Subcutaneous abdominal adipose tissue (tissue), 5 donors: Measurements from ENCODE around the gene HNRNPL.
"Not testable (repeated sequence)": the region's sequence is repeated elsewhere in the genome, so short reads cannot be mapped to it uniquely, and the experiment has no call there.

Source experiments
- H3K27ac ChIP-seq: one replicate; pipeline ENCODE4 v1.7.0; 2013; ENCODE audit warnings: low read depth, mild to moderate bottlenecking, inconsistent platforms, low read length, moderate library complexity
- H3K27me3 ChIP-seq, 5 donors: one replicate each; pipeline ENCODE4 v1.7.0; 2013; ENCODE audit warnings: low read length in 5 of 5, inconsistent platforms in 1 of 5; ENCODE audit not compliant: control insufficient read depth in 5 of 5, insufficient read depth in 4 of 5
- H3K36me3 ChIP-seq, 5 donors: one replicate each; pipeline ENCODE4 v1.7.0; 2013; ENCODE audit warnings: low read length in 5 of 5; ENCODE audit not compliant: control insufficient read depth in 5 of 5, insufficient read depth in 5 of 5
- H3K4me1 ChIP-seq, 5 donors: one replicate each; pipeline ENCODE4 v1.7.0; 2013; ENCODE audit warnings: low read length in 5 of 5, mild to moderate bottlenecking in 3 of 5, moderate library complexity in 1 of 5; ENCODE audit not compliant: control insufficient read depth in 5 of 5, insufficient read depth in 5 of 5
- H3K4me3 ChIP-seq, 5 donors: one replicate each; pipeline ENCODE4 v1.7.0; 2013; ENCODE audit warnings: low read length in 5 of 5, low read depth in 1 of 5
- H3K9ac ChIP-seq, 5 donors: one replicate each; pipeline ENCODE4 v1.7.0; 2013; ENCODE audit warnings: low read length in 5 of 5, mild to moderate bottlenecking in 4 of 5, moderate library complexity in 3 of 5
- H3K9me3 ChIP-seq, 5 donors: one replicate each; pipeline ENCODE4 v1.7.0; 2013; ENCODE audit warnings: low read length in 5 of 5; ENCODE audit not compliant: control insufficient read depth in 5 of 5
- donor health status: healthy.
- donor health status: healthy.
- donor health status: healthy.
- donor health status: healthy.
- donor health status: healthy.

The HNRNPL gene

GRCh38 chr19:38834104-38834490 is 15.7 kb downstream of the HNRNPL start:
- H3K27me3 ChIP-seq = no peaks in the 10 kb centered on the region
- peaks cover 5 to 30% (median 27%) of the 10 kb centered on the region in 5 donors for H3K4me1 ChIP-seq
- no peak overlapping the region for H3K9ac ChIP-seq
- no peak overlapping the region for H3K27ac ChIP-seq
- H3K4me3 ChIP-seq = no peak overlapping the region
- H3K9me3 ChIP-seq = no peaks in the 10 kb centered on the region
- H3K36me3 ChIP-seq = peaks cover under 1 to 50% (median 38%) of the 10 kb centered on the region in 5 donors

GRCh38 chr19:38833092-38833425 is 16.7 kb downstream of the HNRNPL start:
- H3K36me3 ChIP-seq = peaks cover 0 to 44% (median 28%) of the 10 kb centered on the region in 5 donors
- H3K4me1 ChIP-seq = peaks cover 5 to 34% (median 27%) of the 10 kb centered on the region in 5 donors
- H3K9ac ChIP-seq = no peak overlapping the region

GRCh38 chr19:38831142-38831605 is 18.6 kb downstream of the HNRNPL start:
- peak overlapping the region; percentile 100 for H3K27ac ChIP-seq
- H3K36me3 ChIP-seq = peaks cover 0 to 36% (median 19%) of the 10 kb centered on the region in 5 donors
- H3K27me3 ChIP-seq = no peaks in the 10 kb centered on the region
- no peaks in the 10 kb centered on the region for H3K9me3 ChIP-seq
- H3K9ac ChIP-seq = peak overlapping the region; percentile 78 to 98 (median 94)
- H3K4me1 ChIP-seq = peaks cover 5 to 43% (median 34%) of the 10 kb centered on the region in 5 donors
- peak overlapping the region; percentile 73 to 99 (median 95) for H3K4me3 ChIP-seq

More at GRCh38 chr19:38833092-38833425, 16.7 kb downstream of the HNRNPL start:
- no peak overlapping the region for H3K4me3 ChIP-seq
- peak overlapping the region; percentile 100 for H3K27ac ChIP-seq
- H3K9me3 ChIP-seq = no peaks in the 10 kb centered on the region
- no peaks in the 10 kb centered on the region for H3K27me3 ChIP-seq

- H3K9me3 ChIP-seq = no peaks in the 10 kb centered on the region
- H3K27ac ChIP-seq = peak overlapping the region; percentile 100
- no peaks in the 10 kb centered on the region for H3K27me3 ChIP-seq
- H3K4me1 ChIP-seq = peaks cover 5 to 43% (median 34%) of the 10 kb centered on the region in 5 donors
- peak overlapping the region in 2 of 5 donors; percentile 97 to 99 for H3K4me3 ChIP-seq
- H3K9ac ChIP-seq = peak overlapping the region in 2 of 5 donors; percentile 78 to 98
- H3K36me3 ChIP-seq = peaks cover 0 to 34% (median 10%) of the 10 kb centered on the region in 5 donors
Observed at GRCh38 chr19:38830039-38830733, 19.6 kb downstream of the HNRNPL start.

- H3K9me3 ChIP-seq, H3K4me3 ChIP-seq, H3K27me3 ChIP-seq, H3K9ac ChIP-seq: not testable (repeated sequence)
- Histone ChIP-seq H3K4me1 (peaks cover 5 to 43% (median 34%) of the 10 kb centered on the region in 5 donors), H3K27ac (peak overlapping the region; percentile 100), H3K36me3 (peaks cover 0 to 32% (median 10%) of the 10 kb centered on the region in 5 donors)
Observed at GRCh38 chr19:38829203-38829602, 20.6 kb downstream of the HNRNPL start.

GRCh38 chr19:38826856-38827551 is 22.8 kb downstream of the HNRNPL start:
- Histone ChIP-seq H3K4me1 (peaks cover 5 to 34% (median 28%) of the 10 kb centered on the region in 5 donors), H3K9ac (peak overlapping the region in 2 of 5 donors; percentile 26 to 48), H3K9me3 (no peaks in the 10 kb centered on the region), H3K4me3 (no peak overlapping the region), H3K36me3 (peaks cover 0 to 41% (median 17%) of the 10 kb centered on the region in 5 donors), H3K27me3 (no peaks in the 10 kb centered on the region), H3K27ac (no peak overlapping the region)

- not testable (repeated sequence) for H3K27me3 ChIP-seq, H3K9ac ChIP-seq, H3K27ac ChIP-seq, H3K4me3 ChIP-seq, H3K9me3 ChIP-seq
- Histone ChIP-seq H3K4me1 (peaks cover 2 to 28% (median 21%) of the 10 kb centered on the region in 5 donors), H3K36me3 (peaks cover 0 to 44% (median 21%) of the 10 kb centered on the region in 5 donors)
Observed at GRCh38 chr19:38825936-38826335, 23.9 kb downstream of the HNRNPL start.

- not testable (repeated sequence) for H3K27ac ChIP-seq, H3K9me3 ChIP-seq, H3K4me3 ChIP-seq, H3K9ac ChIP-seq, H3K27me3 ChIP-seq, H3K4me1 ChIP-seq
- H3K36me3 ChIP-seq = peaks cover 0 to 57% (median 42%) of the 10 kb centered on the region in 5 donors
Observed at GRCh38 chr19:38821230-38821825, 28.5 kb downstream of the HNRNPL start.

- Histone ChIP-seq H3K27ac (no peak overlapping the region), H3K36me3 (peaks cover 0 to 63% (median 56%) of the 10 kb centered on the region in 5 donors), H3K4me1 (peaks cover 0 to 6% (median 0%) of the 10 kb centered on the region in 5 donors), H3K9ac (no peak overlapping the region), H3K9me3 (no peaks in the 10 kb centered on the region), H3K4me3 (no peak overlapping the region), H3K27me3 (no peaks in the 10 kb centered on the region)
Observed at GRCh38 chr19:38819231-38819920, 30.4 kb downstream of the HNRNPL start.
